NCI-H1092 treated with DMSO at 0.1 percent for 48 hours (cell line): ENCODE measurements around the gene PITPNC1.
A peak's percentile ranks its signal among the peaks of the same experiment; 100 is the strongest.
"Not testable (repeated sequence)": the region's sequence is repeated elsewhere in the genome, so short reads cannot be mapped to it uniquely, and the experiment has no call there.

ENCODE experiments used
- DNase-seq: peaks from one replicate; lab custom pipeline; 2025; lab: John Stamatoyannopoulos, UW

The PITPNC1 gene

DNA sequence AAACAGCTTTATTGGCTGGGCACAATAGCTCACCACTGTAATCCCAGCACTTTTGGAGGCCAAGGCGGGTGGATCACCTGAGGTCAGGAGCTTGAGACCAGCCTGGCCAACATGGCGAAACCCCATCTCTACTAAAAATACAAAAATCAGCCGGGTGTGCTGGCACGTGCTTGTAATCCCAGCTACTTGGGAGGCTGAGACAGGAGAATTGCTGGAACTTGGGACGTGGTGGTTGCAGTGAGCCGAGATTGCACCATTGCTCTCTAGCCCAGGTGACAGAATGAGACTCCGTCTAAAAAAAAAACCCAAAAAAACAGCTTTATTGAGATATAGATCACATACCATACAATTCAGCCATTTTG is 274.1 kb downstream of the PITPNC1 start:
- DNase-seq: not testable (repeated sequence)

DNA sequence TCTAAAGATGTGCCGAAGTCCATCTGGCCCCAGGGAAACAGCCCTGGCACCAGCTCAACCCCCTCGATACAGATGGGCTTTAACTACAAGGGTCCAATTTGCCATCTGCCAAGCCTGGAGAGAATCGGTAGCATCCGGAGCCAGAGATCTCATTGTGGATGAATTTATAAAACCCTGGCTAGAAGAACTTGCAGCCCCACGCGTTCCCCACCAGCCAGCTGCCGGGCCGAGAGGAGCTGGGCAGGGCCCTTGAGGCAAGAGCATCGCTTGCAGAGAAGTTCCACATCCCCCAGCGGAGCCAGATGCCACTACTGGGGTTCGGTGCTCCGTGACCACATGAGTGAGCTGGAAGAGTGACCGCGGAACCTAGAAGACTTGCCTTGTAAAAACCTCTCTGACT is 275.4 kb downstream of the PITPNC1 start:
- DNase-seq: no peak

DNA sequence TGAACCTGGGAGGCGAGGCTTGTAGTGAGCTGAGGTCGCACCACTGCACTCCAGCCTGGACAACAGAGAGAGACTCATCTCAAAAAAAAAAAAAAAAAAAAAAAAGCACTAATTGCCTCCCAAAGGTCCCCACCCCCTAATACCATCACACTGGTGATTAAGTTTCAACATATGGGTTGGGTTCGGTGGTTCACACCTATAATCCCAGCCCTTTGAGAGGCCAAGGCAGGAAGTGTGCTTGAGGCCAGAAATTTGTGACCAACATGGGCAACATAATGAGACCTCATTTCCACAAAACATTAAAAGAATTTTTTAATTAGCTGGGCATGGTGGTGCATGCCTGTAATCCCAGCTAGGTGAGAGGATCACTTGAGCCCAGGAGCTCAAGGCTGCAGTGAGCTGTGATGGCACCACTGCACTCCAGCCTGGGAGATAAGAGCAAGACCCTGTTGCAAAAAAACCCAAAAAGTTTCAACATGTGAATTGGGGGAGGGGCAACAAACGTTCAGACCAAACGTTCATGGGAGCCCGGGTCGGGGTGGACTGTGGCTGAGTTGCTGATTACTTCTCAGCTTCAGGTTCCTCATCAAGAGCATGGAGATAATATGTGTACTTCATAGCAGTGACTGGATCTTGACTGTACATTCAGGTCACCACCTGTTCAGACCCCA is 278.5 kb downstream of the PITPNC1 start:
- no peak for DNase-seq

DNA sequence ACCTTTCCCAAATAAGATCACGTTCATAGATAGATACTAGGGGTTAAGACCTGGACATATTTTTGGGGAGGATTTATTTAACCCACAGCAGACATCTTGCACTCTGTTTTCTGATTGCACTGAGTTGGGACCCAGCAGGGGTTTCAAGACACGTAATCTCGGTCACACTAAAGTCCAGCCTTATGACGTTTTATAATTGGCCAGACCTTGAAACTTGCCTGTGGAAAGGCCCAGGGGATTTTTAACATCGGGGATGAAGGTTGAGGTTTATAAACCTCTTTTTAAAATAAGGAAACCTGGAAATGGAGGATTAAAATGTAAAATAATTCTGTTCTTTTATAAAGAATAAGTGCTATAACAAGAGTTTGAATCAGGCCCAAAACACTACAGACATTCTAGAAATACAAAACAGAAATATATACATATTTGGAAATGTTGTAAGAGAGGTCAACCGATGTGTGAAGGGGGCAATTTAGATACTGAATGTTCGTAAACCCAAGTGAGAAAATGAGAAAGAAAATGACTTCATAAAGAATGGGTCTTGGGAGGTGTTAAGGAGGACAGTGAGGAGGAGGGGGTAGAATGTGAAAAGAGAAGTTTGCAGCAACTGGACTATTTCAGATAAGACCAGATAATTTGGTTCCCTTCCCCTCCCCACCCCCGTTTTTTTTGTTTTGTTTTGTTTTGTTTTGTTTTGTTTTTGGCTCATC is 279.6 kb downstream of the PITPNC1 start:
- DNase-seq: no peak

DNA sequence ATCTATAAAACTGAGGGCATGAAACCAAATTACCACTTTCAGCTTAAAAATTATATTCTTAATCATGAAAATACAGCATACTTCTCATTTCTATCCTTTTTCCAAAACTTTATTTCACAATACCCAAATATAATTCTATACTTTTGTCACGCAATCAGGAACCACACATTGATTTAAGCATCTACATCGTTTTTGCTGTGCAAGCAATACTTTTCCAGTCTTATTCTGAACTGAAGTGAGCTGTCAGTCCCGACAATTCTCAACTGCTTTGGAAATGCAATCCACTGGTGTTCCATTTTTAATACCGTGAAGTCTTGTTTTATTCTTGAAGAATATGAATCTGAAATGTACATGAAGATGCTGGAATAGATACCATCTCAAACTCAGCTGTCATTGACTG is 280.5 kb downstream of the PITPNC1 start:
- DNase-seq: no peak

DNA sequence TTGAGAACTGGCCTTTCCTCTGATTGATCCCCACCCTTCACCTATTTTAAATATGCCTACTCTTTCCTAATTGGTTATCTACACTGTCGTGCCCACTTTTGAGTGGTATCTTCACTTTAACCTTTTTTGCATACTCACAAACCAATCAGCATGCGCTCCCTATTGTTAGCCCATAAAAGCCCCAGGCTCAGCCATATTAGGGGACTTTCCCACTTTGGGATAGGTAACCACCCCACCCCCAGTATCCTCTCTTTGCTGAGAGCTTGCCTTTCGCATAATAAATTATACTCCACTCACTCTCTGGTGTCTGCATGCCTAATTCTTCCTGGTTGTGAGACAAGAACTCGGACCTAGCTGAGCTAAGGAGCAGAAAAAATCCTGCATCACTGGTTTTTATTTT is 281.2 kb downstream of the PITPNC1 start:
- DNase-seq: no peak

DNA sequence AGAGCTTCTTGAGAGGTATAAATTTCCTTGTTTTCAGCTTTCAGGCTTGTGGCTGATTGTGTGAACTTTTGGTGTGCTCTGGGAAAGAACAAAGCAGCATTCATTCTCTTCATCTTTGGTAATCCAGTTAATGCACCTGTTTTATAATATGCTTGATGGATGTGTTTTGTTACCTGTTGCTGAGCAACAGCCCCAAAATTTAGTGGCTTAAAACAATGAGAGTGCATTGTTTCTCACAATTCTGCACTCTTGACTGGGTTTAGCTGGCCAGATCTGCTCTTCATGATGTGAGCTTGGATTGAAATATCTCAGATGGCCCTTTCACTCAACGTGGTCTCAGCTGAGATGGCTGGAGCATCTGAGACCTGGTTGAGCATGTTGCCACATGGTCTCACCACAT is 281.9 kb downstream of the PITPNC1 start:
- DNase-seq: no peak

DNA sequence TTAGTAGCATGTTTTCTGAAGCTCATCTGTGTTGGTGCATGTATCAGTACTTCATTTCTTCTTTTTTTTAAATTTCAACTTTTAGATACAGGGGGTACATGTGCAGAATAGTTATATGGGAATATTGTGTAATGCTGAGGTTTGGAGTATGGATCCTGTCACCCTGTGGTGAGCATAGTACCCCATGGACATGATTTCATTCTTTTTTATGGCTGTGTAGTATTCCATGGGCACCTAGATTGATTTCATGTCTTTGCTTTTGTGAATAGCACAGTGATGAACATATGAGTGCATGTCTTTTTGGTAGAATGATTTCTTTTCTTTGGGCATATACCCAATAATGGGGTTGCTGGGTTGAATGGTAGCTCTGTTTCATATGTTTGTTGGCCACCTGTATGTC is 285.6 kb downstream of the PITPNC1 start:
- no peak for DNase-seq

DNA sequence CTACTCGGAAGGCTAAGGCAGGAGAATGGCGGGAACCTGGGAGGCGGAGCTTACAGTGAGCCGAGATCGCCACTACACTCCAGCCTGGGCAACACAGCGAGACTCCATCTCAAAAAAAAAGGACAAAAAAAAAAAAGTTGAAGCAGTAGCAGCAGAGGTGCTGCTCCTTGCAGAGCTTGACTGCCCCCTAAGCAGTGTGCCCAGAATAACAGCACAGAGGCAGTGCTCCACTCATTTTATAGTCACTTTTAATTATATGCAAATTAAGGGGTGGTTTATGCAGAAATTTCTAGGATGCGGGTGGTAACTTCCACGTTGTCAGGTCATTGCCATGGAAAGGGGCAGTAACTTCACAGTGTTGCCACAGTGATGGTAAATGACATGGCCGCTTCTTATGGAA is 286.4 kb downstream of the PITPNC1 start:
- DNase-seq: no peak

DNA sequence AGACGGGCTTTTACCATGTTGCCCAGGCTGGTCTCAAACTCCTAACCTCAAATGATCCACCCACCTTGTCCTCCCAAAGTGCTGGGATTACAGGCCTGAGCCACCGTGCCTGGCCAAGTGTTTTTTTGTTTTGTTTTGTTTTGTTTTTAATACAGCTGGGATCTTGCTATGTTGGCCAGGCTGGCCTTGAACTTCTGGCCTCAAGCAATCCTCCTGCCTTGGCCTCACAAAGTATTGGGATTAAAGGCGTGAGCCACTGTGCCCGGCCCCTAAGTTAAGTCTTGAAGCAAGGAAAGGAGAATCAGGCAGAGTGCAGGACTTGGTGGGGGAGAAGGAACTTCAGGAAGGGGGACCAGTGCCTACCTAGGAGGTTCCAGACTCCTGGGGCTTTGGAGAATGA is 288.9 kb downstream of the PITPNC1 start:
- DNase-seq: no peak

DNA sequence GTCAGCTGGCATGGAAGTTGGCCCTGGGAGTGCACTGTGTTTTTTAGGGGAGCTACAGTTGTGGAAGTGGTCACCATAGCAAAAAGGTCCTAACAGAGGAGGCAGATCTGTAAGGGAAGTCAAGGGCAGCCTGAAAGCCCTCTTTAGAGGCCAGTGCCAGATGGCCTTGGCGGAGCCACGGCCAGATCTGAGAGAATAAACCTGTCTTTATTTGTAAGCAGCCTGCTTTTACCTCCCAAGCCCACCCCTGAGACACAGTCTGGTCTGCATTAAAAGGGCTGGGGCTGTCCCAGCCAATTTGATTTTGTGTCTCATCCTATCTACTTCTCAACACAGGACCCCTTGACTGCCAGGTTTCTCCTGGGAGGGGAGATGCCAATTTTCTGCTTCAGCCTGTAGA is 289.6 kb downstream of the PITPNC1 start:
- DNase-seq: no peak

DNA sequence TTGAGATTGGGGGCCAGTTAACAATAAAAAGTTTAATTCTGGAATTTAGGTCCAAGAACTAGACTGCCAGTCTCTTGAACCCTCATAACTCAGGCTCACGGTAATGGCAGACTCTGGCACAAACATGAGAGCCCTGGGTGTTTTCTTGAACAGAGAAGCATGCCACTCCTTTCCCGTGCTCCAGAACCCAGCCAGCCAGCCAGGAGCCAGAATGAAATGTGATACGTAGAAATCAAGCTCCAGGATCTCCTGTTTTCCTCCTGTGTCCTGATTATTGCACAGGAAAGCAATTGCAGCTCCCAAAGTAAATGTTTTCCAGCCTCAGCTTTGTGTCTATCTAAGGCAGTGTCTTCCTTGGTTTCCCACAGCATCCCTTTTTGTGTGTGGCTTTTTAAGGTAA is 294.4 kb downstream of the PITPNC1 start:
- DNase-seq: peak; percentile 78

DNA sequence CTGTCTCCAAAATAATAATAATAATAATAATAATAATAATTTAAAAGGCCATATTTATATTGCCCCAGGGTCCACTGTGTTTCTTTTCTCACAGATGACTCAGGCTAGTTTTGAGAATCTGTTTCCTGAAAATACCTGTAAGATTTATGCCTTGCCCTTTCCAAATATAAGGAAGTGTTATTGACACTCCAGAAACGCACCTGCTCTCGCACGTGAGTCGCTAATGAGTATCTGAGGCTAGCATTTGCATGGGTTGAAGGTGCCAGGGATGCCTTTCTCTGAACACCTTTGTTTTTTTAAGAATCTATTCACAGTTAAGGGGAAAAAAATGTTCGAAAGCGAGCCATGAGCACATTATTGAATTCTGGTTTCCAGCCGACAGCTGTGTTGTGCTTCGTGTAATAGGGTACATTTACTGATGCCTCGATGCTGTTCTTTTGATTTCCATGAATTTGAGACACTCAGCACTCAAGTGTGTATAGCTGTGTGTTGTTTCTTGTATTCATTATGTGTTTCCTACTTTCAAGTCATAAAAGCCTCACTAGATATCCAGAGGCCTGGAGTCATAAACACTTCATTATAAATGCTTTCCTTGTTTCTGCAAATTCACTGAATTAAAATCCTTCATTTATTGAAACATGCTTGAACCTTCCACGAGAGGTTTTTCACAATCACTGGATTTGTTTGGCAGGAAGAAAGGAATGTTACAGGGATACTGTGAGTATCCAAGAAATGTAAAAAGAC is 295.7 kb downstream of the PITPNC1 start:
- peak; percentile 75 for DNase-seq

DNA sequence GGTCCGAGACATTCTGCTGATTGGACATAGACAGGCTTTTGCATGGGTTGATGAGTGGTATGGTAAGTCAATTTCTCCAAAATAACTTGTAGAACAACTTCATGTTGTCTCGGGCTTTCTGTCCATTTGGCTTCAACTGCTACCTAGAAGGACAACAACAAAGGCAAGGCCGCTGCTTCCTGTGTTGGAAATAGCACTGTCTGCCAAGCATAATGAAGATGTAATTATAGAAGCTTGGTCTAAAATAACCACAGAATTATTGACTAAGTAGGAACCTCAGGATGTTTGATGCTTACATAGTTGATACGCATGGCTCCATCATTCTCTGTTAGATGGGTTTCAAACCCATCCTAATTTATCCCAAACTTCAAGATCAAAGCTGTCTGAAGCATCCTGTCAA is 298.4 kb downstream of the PITPNC1 start:
- no peak for DNase-seq

DNA sequence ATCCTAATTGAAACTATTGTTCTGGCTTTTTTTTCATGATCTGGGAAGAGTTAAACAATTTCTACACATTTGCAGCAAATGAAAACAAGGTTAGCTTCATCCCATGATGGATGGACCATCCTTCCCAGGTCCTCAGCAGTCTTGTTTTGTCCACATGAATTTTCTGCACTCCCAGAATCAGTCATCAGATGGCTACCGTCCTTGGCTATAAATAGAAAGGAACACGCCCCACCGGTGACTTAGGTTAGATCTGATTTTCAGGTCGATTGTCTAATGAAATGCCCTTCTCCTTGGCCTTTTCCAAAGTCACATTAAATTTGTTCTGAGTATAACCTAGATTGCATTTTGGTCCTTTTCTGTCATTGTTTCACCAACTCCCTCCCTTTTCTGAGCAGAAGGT is 299.2 kb downstream of the PITPNC1 start:
- no peak for DNase-seq

DNA sequence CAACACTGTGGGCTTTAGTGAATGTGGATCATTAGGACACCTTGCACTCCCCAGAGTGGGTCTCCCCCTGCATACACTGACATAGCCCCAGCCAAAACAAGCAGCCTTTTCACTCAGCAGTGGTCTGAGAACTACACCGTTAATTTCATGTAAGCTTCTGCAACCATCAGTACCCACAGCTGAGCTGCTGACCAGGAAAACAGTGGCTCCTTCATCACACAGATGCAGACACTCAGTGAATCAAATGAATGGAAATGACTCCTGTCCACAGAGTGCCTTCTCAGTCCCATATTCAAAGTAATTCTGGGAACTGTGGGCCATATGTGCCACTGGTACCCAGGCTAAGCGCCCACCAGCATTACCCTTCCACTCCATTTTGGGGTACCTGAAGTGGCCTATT is 301.3 kb downstream of the PITPNC1 start:
- DNase-seq: no peak

DNA sequence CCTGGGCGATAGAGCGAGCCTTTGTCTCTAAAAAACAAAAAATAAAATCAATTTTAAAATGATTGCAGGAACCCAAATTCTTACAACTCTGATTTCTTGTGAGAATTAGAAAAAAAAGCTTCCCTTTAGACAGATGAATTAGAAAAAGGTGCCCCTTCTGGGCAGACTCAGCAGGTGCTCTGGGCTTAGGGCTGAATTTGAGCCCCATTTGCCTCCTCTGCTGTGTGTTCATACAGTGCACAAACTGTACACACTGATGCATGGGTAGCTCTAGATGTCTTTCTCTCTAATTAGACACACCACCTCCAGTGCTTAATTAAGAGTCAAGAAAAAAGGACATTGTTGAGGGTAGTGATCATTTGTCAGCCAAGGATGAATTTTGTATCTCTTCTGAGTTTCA is 302.1 kb downstream of the PITPNC1 start:
- no peak for DNase-seq

DNA sequence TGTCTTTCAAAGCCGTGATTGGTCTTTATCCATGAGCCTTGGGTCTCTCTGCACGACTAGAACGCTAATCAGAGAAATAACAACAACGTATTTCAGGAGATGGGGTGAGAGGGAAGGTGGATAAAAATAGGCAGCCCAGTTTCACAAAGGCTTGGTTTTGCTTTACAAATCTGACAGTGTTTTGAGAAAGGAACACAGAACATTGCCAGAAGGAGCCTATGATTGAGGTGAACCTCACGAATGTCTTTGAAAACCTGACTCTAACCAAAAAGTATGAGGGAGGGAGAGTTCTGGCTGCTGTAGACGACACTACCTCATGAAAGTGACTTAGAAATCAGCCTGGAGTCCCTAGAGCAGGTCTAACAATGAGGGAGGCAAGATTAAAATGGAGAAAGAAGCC is 302.6 kb downstream of the PITPNC1 start:
- no peak for DNase-seq

DNA sequence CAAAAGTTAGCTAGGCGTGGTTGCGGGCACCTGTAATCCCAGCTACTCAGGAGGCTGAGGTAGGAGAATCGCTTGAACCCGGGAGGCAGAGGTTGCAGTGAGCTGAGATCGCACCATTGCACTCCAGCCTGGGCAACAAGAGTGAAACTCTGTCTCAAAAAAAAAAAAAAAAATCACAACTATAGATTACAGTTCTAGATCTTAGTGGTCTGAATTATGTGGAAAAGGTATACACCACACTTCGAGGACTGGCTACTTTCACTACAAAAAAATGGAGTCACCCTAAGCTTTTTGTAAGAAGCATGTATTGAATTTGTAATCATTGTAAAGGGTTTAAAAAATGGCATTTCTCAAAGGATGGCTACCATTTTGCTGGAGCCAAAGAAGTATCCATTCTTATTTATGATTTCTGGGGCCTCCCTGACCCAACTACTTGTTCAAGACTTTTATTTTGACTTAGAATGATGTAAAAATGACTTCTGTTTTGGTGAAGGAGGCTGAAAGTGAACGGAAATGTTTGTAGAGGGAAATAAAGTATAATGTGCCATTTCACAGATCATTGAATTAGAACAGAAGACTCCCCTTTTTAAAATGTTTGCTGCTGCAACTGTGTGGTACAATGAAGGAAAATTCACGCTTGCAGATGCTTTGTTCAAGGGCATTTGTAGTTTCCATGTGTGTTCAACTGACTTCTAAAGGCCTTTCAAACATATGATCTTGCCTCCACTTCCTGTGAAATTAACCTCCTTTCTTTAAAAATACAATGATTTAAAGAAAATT is 303.6 kb downstream of the PITPNC1 start:
- DNase-seq: no peak

DNA sequence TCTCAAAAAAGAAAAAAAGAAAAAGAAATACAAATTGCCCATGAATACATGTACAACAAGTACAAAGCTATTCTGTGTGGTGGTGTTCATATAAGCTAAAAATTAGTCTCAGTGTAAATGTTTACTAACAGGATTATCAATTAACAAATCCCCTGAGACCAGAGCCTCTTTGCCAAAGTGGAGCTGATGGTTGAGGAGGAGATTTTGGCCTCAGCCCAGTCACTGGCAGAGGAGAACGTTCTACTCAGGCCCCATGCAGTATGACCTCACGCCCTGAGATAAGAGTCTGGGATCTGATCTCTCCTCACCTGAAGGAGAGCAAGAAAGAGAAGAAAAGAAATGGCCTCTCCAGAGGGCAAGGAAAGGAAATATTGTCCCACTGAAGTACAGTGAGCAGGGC is 305.1 kb downstream of the PITPNC1 start:
- DNase-seq: no peak

DNA sequence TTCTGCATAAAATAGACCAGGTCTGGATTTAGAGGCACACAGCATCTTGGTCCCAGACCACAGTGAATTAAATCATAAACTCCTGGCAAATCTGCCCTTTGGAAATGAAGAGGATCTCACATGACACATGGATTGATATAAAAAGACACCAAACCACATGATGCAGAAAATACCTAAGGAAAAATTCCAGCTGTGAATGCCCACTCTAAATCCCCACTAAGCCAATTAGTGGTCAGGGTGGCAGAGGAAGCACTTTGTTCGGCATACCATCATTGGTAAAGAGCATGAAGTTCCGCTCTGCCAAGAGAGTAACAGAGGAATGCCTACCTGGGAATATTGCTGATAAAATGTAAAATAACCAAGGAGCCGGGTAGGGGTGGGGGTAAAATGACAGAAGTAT is 308.3 kb downstream of the PITPNC1 start:
- DNase-seq: no peak

DNA sequence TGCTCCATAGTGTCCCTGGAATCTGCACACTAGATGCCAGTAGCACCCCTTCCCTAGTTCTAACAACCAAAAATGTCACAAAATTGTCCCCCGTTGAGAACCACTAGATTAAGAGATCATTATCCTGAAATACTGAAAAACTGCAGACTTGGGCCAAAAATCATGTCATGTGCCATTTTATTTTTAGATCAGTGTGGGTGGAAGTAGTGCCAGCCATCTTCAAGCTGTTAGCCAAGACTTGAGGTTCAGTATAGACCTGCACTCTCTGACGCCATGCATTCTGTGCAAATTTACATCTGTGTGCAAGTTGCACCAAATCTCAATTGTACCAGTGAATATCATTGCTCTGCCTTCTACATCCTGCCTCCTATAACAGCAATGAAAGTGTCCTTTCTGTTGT is 309.2 kb downstream of the PITPNC1 start:
- no peak for DNase-seq

DNA sequence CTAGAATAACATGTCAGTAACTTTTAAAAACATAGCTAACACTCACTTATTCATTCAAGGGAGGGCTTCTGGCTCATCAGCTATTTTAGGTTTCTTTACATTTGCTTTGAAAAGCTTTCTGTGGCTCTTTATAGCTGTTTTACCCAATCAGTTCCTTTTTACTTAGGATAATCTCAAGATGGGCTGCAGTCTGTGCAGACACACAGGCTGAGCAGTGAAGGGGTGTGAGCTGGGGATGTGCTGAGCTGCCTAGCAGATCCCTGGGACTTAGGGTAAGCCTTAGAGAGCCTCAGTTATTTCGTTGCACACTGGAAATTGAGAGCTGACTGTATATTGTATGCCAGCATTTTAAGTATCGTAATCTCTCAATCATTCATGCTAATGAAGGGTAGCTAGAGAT is 310.4 kb downstream of the PITPNC1 start:
- DNase-seq: no peak
